ENCODE measurements around the gene SERTM2.
A peak's percentile ranks its signal among the peaks of the same experiment; 100 is the strongest.

The SERTM2 gene

DNA sequence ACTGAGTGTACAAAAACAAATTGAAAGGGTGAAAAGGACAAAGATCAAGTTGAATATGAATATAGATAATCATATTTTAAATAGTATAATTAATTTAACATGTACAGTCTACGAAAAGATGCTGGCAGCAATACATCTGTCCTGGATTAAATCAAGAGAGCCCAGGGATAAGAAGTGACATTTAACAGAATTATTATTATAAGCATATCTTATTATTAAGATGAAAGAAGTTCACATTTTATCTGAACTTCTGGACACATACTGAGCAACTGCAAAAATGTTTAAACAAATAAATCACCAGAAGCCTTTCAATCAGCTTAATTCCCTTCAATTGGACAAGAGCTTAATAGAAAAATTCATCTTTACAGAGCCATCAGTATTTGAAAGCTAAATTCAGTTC is 50.4 kb downstream of the SERTM2 start:
- DNase-seq, result no peak

DNA sequence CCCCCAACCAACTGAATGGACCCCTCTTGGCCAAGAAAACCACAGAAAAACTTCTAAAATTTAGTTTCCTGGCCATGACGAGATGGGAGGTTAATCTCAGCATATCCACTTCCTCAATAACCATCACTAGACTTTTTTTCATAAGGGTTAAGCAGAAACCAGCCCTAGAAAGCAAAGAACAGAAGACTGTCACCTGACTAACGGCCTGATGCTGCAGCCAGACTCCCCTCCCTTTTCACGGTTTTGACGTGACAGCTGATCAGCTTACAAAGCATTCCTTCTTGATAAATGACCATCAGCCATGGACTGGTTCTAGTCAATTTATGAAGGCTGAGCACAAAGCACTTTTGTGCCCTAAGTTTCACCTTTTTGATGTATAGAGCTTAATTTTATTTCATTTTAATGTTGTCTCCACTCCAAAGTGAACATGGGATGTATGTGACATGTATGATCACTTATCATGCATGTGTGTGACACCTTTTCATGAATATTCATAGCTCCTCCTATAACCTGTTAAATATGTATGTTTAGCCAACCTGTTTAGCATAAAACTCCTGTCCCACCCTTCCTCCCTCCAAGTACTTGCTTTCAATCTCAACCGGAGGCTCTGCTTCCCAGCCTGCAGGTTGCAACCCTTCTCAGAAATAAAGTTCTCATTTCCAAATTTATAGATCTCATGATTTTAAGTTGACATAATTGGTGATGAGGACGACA is 56.3 kb downstream of the SERTM2 start:
- DNase-seq, result no peak

GRCh38 chrX:111568354-111568753 is 56.9 kb downstream of the SERTM2 start:
- DNase-seq, result peak; percentile 3

DNA sequence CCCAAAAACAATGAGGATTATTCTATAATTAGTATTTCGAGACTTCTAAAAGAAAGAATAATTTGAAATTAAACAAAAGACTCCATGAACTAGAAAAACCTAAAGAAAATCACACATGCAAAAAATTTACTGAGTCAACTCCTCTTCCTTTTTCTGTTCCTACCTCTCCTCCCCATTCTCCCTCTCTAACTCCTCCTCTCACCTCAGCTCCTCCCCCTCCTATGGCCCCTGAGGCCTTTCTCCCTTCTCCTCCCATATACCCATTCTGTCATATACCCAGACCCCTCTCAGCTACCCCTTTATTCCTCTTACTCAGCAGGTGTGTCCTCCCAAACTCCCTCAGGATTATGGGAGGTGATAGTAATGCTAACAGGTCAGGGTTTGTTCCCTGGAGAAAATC is 57.4 kb downstream of the SERTM2 start:
- DNase-seq, result no peak
